Measurements from ENCODE around the gene MMP1. TPM values are rescaled to one million over a fixed set of nuclear protein-coding genes. Genes with fewer than 3 reads are reported as not detected.
A peak's percentile ranks its signal among the peaks of the same experiment; 100 is the strongest.

Gene MMP1
- 0.72 and 1.5 TPM in 2 replicates for total RNA-seq

GRCh38 chr11:102798012-102798746 is at the start of gene MMP1:
Gene MMP1, minus strand, starts transcription at chr11:102798160. Its CDS starts 68 bp downstream, at chr11:102798092.
- H4K20me1 ChIP-seq (ENCODE audit: insufficient read depth, low read length), result no peaks in the 10 kb centered on the region

GRCh38 chr11:102846292-102846691 is 48.3 kb upstream of the MMP1 start:
- Histone ChIP-seq H2AFZ (ENCODE audit: low read length) (no peak overlapping the region), H3K4me1 (ENCODE audit: insufficient read depth, low read length) (peaks cover 31% of the 10 kb centered on the region), H3K9me3 (ENCODE audit: low read depth, low read length) (no peaks in the 10 kb centered on the region), H3K4me2 (ENCODE audit: insufficient read depth, low read length) (no peak overlapping the region), H4K20me1 (ENCODE audit: insufficient read depth, low read length) (no peaks in the 10 kb centered on the region), H3K36me3 (ENCODE audit: insufficient read depth, low read length) (no peaks in the 10 kb centered on the region), H3K4me3 (ENCODE audit: insufficient read depth, low read length) (no peak overlapping the region), H3K27me3 (ENCODE audit: insufficient read depth, low read length) (no peaks in the 10 kb centered on the region), H3K27ac (ENCODE audit: low read depth, low read length) (no peak overlapping the region), H3K79me2 (ENCODE audit: insufficient read depth, low read length) (no peaks in the 10 kb centered on the region)
- DNase-seq (ENCODE audit: insufficient read length, low spot score, missing footprints), result no peak
- no peak for TF ChIP-seq CTCF (IDR thresholded peaks at IDR 0.05; ENCODE audit: extremely low read depth, low read depth, low read length)

More at GRCh38 chr11:102798012-102798746, at the start of gene MMP1:
- H3K4me2 ChIP-seq (ENCODE audit: insufficient read depth, low read length), result no peak within 1 kb of the TSS
- H3K4me1 ChIP-seq (ENCODE audit: insufficient read depth, low read length), result peaks cover 8% of the 10 kb centered on the region
- no peak within 1 kb of the TSS for H2AFZ ChIP-seq (ENCODE audit: low read length)
- H3K9me3 ChIP-seq (ENCODE audit: low read depth, low read length), result no peaks in the 10 kb centered on the region
- DNase-seq (ENCODE audit: insufficient read length, low spot score, missing footprints), result peak; percentile 4
- H3K36me3 ChIP-seq (ENCODE audit: insufficient read depth, low read length), result no peaks in the 10 kb centered on the region
- no peak within 1 kb of the TSS for H3K4me3 ChIP-seq (ENCODE audit: insufficient read depth, low read length)
- H3K27me3 ChIP-seq (ENCODE audit: insufficient read depth, low read length), result no peaks in the 10 kb centered on the region
- no peak within 1 kb of the TSS for H3K27ac ChIP-seq (ENCODE audit: low read depth, low read length)
- TF ChIP-seq CTCF (IDR thresholded peaks at IDR 0.05; ENCODE audit: extremely low read depth, low read depth, low read length), result no peak
- no peaks in the 10 kb centered on the region for H3K79me2 ChIP-seq (ENCODE audit: insufficient read depth, low read length)

GRCh38 chr11:102843489-102843888 is 45.5 kb upstream of the MMP1 start, which contains the start of gene MMP3:
Gene MMP3, minus strand, starts transcription at chr11:102843609. Its CDS starts 63 bp downstream, at chr11:102843546.
- Histone ChIP-seq H3K4me2 (ENCODE audit: insufficient read depth, low read length) (peak within 1 kb of the TSS; percentile 49), H3K27me3 (ENCODE audit: insufficient read depth, low read length) (no peaks in the 10 kb centered on the region), H3K9me3 (ENCODE audit: low read depth, low read length) (no peaks in the 10 kb centered on the region), H3K27ac (ENCODE audit: low read depth, low read length) (no peak within 1 kb of the TSS), H4K20me1 (ENCODE audit: insufficient read depth, low read length) (no peaks in the 10 kb centered on the region), H3K79me2 (ENCODE audit: insufficient read depth, low read length) (no peaks in the 10 kb centered on the region), H3K4me3 (ENCODE audit: insufficient read depth, low read length) (no peak within 1 kb of the TSS), H3K36me3 (ENCODE audit: insufficient read depth, low read length) (no peaks in the 10 kb centered on the region), H2AFZ (ENCODE audit: low read length) (peak within 1 kb of the TSS; percentile 15), H3K4me1 (ENCODE audit: insufficient read depth, low read length) (peaks cover 9% of the 10 kb centered on the region)
- peak; percentile 15 for DNase-seq (ENCODE audit: insufficient read length, low spot score, missing footprints)
- TF ChIP-seq CTCF (IDR thresholded peaks at IDR 0.05; ENCODE audit: extremely low read depth, low read depth, low read length), result no peak

- H3K4me2 ChIP-seq (ENCODE audit: insufficient read depth, low read length), result no peak overlapping the region
- peak overlapping the region; percentile 15 for H2AFZ ChIP-seq (ENCODE audit: low read length)
- H3K27me3 ChIP-seq (ENCODE audit: insufficient read depth, low read length), result no peaks in the 10 kb centered on the region
- no peak for DNase-seq (ENCODE audit: insufficient read length, low spot score, missing footprints)
- no peak for TF ChIP-seq CTCF (IDR thresholded peaks at IDR 0.05; ENCODE audit: extremely low read depth, low read depth, low read length)
- H3K36me3 ChIP-seq (ENCODE audit: insufficient read depth, low read length), result no peaks in the 10 kb centered on the region
- peaks cover 9% of the 10 kb centered on the region for H3K4me1 ChIP-seq (ENCODE audit: insufficient read depth, low read length)
- no peaks in the 10 kb centered on the region for H3K9me3 ChIP-seq (ENCODE audit: low read depth, low read length)
- H3K27ac ChIP-seq (ENCODE audit: low read depth, low read length), result no peak overlapping the region
- H4K20me1 ChIP-seq (ENCODE audit: insufficient read depth, low read length), result no peaks in the 10 kb centered on the region
- H3K4me3 ChIP-seq (ENCODE audit: insufficient read depth, low read length), result no peak overlapping the region
- H3K79me2 ChIP-seq (ENCODE audit: insufficient read depth, low read length), result no peaks in the 10 kb centered on the region
These were observed 45.0 kb upstream of the MMP1 start for GRCh38 chr11:102842930-102843329.
